Measurements from ENCODE around the gene NSMF. TPM values are rescaled to one million over a fixed set of nuclear protein-coding genes. Genes with fewer than 3 reads are reported as not detected.

NSMF gene
- total and polyA plus RNA-seq, 2 of the 8 experiments (the other 6 are each of a cell fraction or from before 2014, with no cell fraction given): 56.7 to 65.1 TPM

DNA sequence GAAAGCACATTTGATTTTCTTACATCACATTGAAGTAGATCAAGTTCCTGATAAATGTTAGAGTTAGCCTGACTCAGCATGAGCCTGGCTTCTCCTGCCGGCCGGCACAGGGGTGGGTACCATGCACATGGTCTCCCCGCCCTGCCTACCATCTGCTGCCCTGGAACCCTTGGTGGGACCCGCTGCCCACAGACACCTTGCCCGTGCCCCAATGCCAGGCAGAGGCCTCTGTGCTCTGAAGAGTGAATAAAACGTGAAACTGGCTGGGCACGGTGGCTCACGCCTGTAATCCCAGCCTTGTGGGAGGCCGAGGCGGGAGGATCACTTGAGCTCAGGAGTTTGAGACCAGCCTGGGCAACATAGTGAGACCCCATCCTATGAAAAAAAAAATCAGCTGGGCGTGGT is 53.5 kb downstream of the NSMF start:
- FAIRE-seq: no peak

More for the DNA sequence above, 53.5 kb downstream of the NSMF start:
- Histone ChIP-seq H3K9me3 (ENCODE audit: insufficient read depth in 2 of 2, low read depth in 1 of 2, low read length in 1 of 2) (no peaks in the 10 kb centered on the region; a peak in 1 of 4 replicates), H3K4me2 (ENCODE audit: insufficient read depth in 1 of 2, low read depth in 2 of 2, low read length in 2 of 2) (no peak overlapping the region; a peak in 1 of 4 replicates), H4K5ac (ENCODE audit: insufficient read length, low read depth, low read length) (no peak overlapping the region), H3K4ac (replicated peaks; ENCODE audit: insufficient read length, low read depth, low read length) (no peak overlapping the region), H4K91ac (replicated peaks; ENCODE audit: insufficient read length, low read length) (no peak overlapping the region), H3K14ac (ENCODE audit: insufficient read length) (no peak overlapping the region), H2BK120ac (replicated peaks; ENCODE audit: low read depth, low read length) (no peak overlapping the region), H3K23ac (ENCODE audit: insufficient read length) (no peak overlapping the region), H2BK12ac (ENCODE audit: low read depth, low read length) (no peak overlapping the region), H2BK15ac (ENCODE audit: low read length) (no peak overlapping the region), H3K4me1 (replicated peaks in 1 of 4; ENCODE audit: control insufficient read depth in 3 of 4, insufficient read depth in 4 of 4, low read length in 3 of 4) (peaks cover 0 to 4% (median 2%) of the 10 kb centered on the region in 4 experiments; a peak in 6 of 7 replicates), H3K27me3 (replicated peaks in 1 of 4; ENCODE audit: control insufficient read depth in 3 of 4, extremely low read depth in 1 of 4, insufficient read depth in 3 of 4, low read length in 3 of 4) (peaks cover 0 to 3% (median under 1%) of the 10 kb centered on the region in 4 experiments; a peak in 2 of 7 replicates), H3K56ac (replicated peaks; ENCODE audit: insufficient read length, low read depth, low read length) (no peak overlapping the region), H3K23me2 (ENCODE audit: low read depth, low read length) (peaks cover 6% of the 10 kb centered on the region; the same call in 1 of the 2 replicates), H3K79me2 (ENCODE audit: control insufficient read depth in 1 of 2, insufficient read depth in 2 of 2, low read length in 2 of 2) (no peaks in the 10 kb centered on the region), H2BK20ac (ENCODE audit: low read length) (no peak overlapping the region), H3K79me1 (ENCODE audit: low read depth, low read length) (0 out of 2 replicates have a peak, but pooled peaks cover 2% of the 10 kb centered on the region), H2AK5ac (ENCODE audit: low read depth, low read length) (0 out of 2 replicates have a peak overlapping the region, but pooled peaks have one; percentile 65), H3K27ac (ENCODE audit: low read depth, low read length) (no peak overlapping the region), H4K8ac (ENCODE audit: extremely low read depth, insufficient read depth, low read length) (no peak overlapping the region), H2AFZ (ENCODE audit: low read length) (no peak overlapping the region), H3K4me3 (ENCODE audit: extremely low read depth in 1 of 4, insufficient read depth in 2 of 4, low read depth in 3 of 4, low read length in 4 of 4) (no peak overlapping the region), H3K36me3 (ENCODE audit: control insufficient read depth in 2 of 4, insufficient read depth in 4 of 4, low read length in 3 of 4) (no peaks in the 10 kb centered on the region), H3K18ac (ENCODE audit: extremely low read depth, low read length) (no peak overlapping the region), H4K20me1 (replicated peaks in 1 of 2; ENCODE audit: control insufficient read depth in 1 of 2, insufficient read depth in 2 of 2, low read length in 2 of 2) (peaks cover 0 to 4% of the 10 kb centered on the region in 2 experiments), H2BK5ac (ENCODE audit: low read depth, low read length) (no peak overlapping the region), H3K9ac (replicated peaks in 1 of 4; ENCODE audit: extremely low read depth in 1 of 4, low read depth in 3 of 4, low read length in 3 of 4) (no peak overlapping the region)
- 90% methylated on average over 8 of the region's 11 CpGs; no CpG with 5 or more reads in 1 of the 2 experiments for WGBS, 2 experiments (ENCODE audit: extremely low coverage in 1 of 2, insufficient coverage in 1 of 2, insufficient read length in 1 of 2, insufficient replicate concordance in 2 of 2, low coverage in 1 of 2, low lambda C conversion rate in 2 of 2, missing lambda C conversion rate in 1 of 2)
- DNase-seq (ENCODE audit: low read depth in 1 of 2, low spot score in 2 of 2): no peak
- ChIA-PET CTCF (ENCODE audit: partially characterized antibody) (interaction anchor here (0.6 to 2.0 kb wide), 3 partner anchors 23 to 112 kb away, joined by 3 to 5 read pairs (median 3); no protein-coding TSS in a partner anchor), POLR2A (ENCODE audit: partially characterized antibody) (interaction anchor here (1.4 kb wide), 1 partner anchor 104 kb away, joined by 4 read pairs; the partner anchor contains the start of gene NRARP)
- TF ChIP-seq, protein P1, sequence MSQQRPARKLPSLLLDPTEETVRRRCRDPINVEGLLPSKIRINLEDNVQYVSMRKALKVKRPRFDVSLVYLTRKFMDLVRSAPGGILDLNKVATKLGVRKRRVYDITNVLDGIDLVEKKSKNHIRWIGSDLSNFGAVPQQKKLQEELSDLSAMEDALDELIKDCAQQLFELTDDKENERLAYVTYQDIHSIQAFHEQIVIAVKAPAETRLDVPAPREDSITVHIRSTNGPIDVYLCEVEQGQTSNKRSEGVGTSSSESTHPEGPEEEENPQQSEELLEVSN (IDR thresholded peaks at IDR 0.05): no peak
- no peak for TF ChIP-seq CBX8 (IDR thresholded peaks at IDR 0.05; ENCODE audit: borderline replicate concordance, low read depth, low read length)
- TF ChIP-seq, protein P2, sequence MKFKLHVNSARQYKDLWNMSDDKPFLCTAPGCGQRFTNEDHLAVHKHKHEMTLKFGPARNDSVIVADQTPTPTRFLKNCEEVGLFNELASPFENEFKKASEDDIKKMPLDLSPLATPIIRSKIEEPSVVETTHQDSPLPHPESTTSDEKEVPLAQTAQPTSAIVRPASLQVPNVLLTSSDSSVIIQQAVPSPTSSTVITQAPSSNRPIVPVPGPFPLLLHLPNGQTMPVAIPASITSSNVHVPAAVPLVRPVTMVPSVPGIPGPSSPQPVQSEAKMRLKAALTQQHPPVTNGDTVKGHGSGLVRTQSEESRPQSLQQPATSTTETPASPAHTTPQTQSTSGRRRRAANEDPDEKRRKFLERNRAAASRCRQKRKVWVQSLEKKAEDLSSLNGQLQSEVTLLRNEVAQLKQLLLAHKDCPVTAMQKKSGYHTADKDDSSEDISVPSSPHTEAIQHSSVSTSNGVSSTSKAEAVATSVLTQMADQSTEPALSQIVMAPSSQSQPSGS (IDR thresholded peaks at IDR 0.05; ENCODE audit: low read length): no peak
- TF ChIP-seq ZNF274 (IDR thresholded peaks at IDR 0.05; ENCODE audit: borderline replicate concordance, extremely low read depth, low read length): no peak
- TF ChIP-seq RBBP5 (IDR thresholded peaks at IDR 0.05; ENCODE audit: borderline replicate concordance, low read depth, low read length): no peak
- TF ChIP-seq HDAC6 (IDR thresholded peaks at IDR 0.05; ENCODE audit: low read depth, low read length): no peak
- TF ChIP-seq CTBP2 (IDR thresholded peaks at IDR 0.05; ENCODE audit: borderline replicate concordance, insufficient read depth, insufficient read length, low read length): no peak

Data from H1 (cell line).